Astrocyte of the cerebellum (primary cell): ENCODE data around the gene BTBD10.

Source experiments
- DNase-seq: peaks from one replicate; pipeline ENCODE4 v3.0.0-alpha.2; 2011; ENCODE audit warnings: low read depth
- H3K4me3 ChIP-seq: 2 replicates; pipeline ENCODE4 v1.5.1; 2011; ENCODE audit warnings: mild to moderate bottlenecking, low read depth, low read length, moderate library complexity
- CTCF ChIP-seq: IDR thresholded peaks from 2 replicates; pipeline ENCODE4 v1.5.1; 2012; ENCODE audit warnings: low read length, low read depth, moderate library complexity, mild to moderate bottlenecking; ENCODE audit errors: missing control alignments
- in situ Hi-C: cut with HindIII; loops from 2 replicates; pipeline ENCODE4 v1.10.0; 2017; ENCODE audit warnings: low sequenced_read_pairs

Gene BTBD10

DNA sequence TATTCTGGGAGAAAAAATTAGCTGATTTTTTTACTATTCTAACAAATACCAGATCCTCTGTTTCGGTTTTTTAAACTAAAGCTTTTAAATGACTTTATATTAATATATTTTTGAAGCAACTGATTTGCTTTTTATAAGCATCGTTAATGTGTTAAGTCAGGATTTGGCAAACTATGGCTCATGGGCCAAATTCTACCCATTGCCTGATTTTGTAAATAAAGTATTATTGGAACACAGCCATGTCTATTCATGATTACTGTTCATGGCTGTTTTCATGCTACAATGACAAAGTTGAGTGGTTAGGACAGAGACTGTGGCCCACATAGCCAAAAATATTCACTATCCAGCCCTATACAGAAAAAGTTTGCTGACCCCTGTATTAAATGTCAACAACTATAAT lies 29.6 kb downstream of the BTBD10 start:
- no peak for DNase-seq
- in situ Hi-C loops: no loop called here
- TF ChIP-seq CTCF: no peak

GRCh38 chr11:13429836-13430235 lies 33.2 kb downstream of the BTBD10 start:
- no peak for DNase-seq
- no peak overlapping the region for H3K4me3 ChIP-seq
- TF ChIP-seq CTCF: no peak
- in situ Hi-C loops: no loop called here

More for the DNA sequence above, 29.6 kb downstream of the BTBD10 start:
- no peak overlapping the region for H3K4me3 ChIP-seq

- no peak for TF ChIP-seq CTCF
- no peak overlapping the region for H3K4me3 ChIP-seq
- no peak for DNase-seq
- in situ Hi-C loops: no loop called here
Measured at GRCh38 chr11:13429288-13429687, 33.7 kb downstream of the BTBD10 start.

GRCh38 chr11:13427440-13427839 lies 35.6 kb downstream of the BTBD10 start:
- no peak overlapping the region for H3K4me3 ChIP-seq
- TF ChIP-seq CTCF: no peak
- DNase-seq: no peak
- in situ Hi-C loops: no loop called here

- DNase-seq: no peak
- TF ChIP-seq CTCF: no peak
- in situ Hi-C loops: no loop called here
- H3K4me3 ChIP-seq: no peak overlapping the region
Measured at GRCh38 chr11:13423372-13423771, 39.6 kb downstream of the BTBD10 start.

DNA sequence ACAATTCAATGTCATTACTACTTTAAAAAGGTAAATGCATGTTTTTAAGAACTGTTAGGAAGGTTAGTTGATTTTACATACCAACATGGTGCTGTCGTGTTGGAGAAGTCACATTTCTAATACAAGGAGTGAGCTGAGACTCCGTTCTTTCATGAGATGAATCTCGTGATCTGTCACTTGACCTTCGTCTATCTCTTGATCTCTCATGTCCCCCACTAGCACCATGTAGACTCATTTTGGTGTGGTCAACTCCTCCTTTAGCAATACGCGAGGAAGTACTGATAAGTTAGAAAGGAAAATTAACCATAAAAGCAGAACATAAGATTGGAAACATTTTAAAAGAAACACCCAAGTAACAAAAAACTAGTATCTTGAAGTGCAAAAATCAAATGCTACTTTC lies 41.5 kb downstream of the BTBD10 start:
- in situ Hi-C loops: no loop called here
- no peak overlapping the region for H3K4me3 ChIP-seq
- TF ChIP-seq CTCF: no peak
- DNase-seq: no peak

- no peak overlapping the region for H3K4me3 ChIP-seq
- no peak for DNase-seq
- in situ Hi-C loops: no loop called here
- TF ChIP-seq CTCF: no peak
Measured at GRCh38 chr11:13415201-13415600, 47.8 kb downstream of the BTBD10 start.
